Natural killer cell (primary cell): ENCODE results near the gene NSD1. TPM values are rescaled to one million over a fixed set of nuclear protein-coding genes. Genes with fewer than 3 reads are reported as not detected.

Experiments
- ATAC-seq, 3 donors: fragments of 150-1000 bp in 2 of 3; fragments of 200-7000 bp in 1 of 3; cut with Tn5 transposase; 1 replicate in 1 of 3; 2 replicates in 2 of 3; pipeline ENCODE4 v1.10.0; 2021; ENCODE audit warnings: mild to moderate bottlenecking in 2 of 3, moderate library complexity in 2 of 3
- DNase-seq, 2 donors: peaks; one replicate each; pipeline versions ENCODE4 v3.0.0 to v3.0.0-alpha.2; 2013 to 2021; ENCODE audit warnings: mixed read lengths in 1 of 2
- H3K27ac ChIP-seq: one replicate; pipeline ENCODE4 v1.5.1; 2013; ENCODE audit warnings: mild to moderate bottlenecking, low read length
- H3K27me3 ChIP-seq: one replicate; pipeline ENCODE4 v1.6.1; 2013; ENCODE audit warnings: low read length; ENCODE audit not compliant: control insufficient read depth, insufficient read depth
- H3K36me3 ChIP-seq: one replicate; pipeline ENCODE4 v1.6.1; 2013; ENCODE audit warnings: low read length; ENCODE audit not compliant: control insufficient read depth, insufficient read depth
- H3K4me1 ChIP-seq: one replicate; pipeline ENCODE4 v1.6.1; 2013; ENCODE audit warnings: low read length; ENCODE audit not compliant: control insufficient read depth, insufficient read depth
- H3K4me3 ChIP-seq: one replicate; pipeline ENCODE4 v1.5.1; 2013; ENCODE audit warnings: low read length
- H3K9me3 ChIP-seq: one replicate; pipeline ENCODE4 v1.6.1; 2013; ENCODE audit warnings: low read length; ENCODE audit not compliant: control insufficient read depth, insufficient read depth
- H3K27ac Mint-ChIP-seq, 2 donors: one replicate each; pipeline ENCODE4 v1.8.0; 2022; ENCODE audit warnings: mild to moderate bottlenecking in 2 of 2, mixed read lengths in 2 of 2, moderate library complexity in 1 of 2
- H3K27me3 Mint-ChIP-seq, 2 donors: one replicate each; pipeline ENCODE4 v1.8.0; 2022; ENCODE audit warnings: low read depth in 2 of 2, mixed read lengths in 2 of 2
- H3K36me3 Mint-ChIP-seq: one replicate; pipeline ENCODE4 v1.8.0; 2022; ENCODE audit warnings: mixed read lengths
- H3K4me1 Mint-ChIP-seq, 2 donors: one replicate each; pipeline ENCODE4 v1.8.0; 2022; ENCODE audit warnings: mixed read lengths in 2 of 2
- H3K4me3 Mint-ChIP-seq: one replicate; pipeline ENCODE4 v1.8.0; 2022; ENCODE audit warnings: mild to moderate bottlenecking, moderate library complexity, mixed read lengths
- H3K9me3 Mint-ChIP-seq, 2 donors: one replicate each; pipeline ENCODE4 v1.8.0; 2022; ENCODE audit warnings: mixed read lengths in 2 of 2
- CTCF ChIP-seq: fragments of 200-600 bp; IDR thresholded peaks from one replicate; pipeline ENCODE4 v1.8.0; 2022; ENCODE audit warnings: antibody characterized with exemption
- WGBS: methylation state at CpG from one replicate; pipeline ENCODE4 v1.1.7; 2013; ENCODE audit warnings: missing lambda C conversion rate; ENCODE audit not compliant: insufficient coverage; 5-methylcytosine and 5-hydroxymethylcytosine counted together
- intact Hi-C: fragments of 100-400 bp; cut with micrococcal nuclease; formaldehyde crosslinking; loops from one replicate; pipeline ENCODE4 v1.14.2; 2022
- total RNA-seq, 4 donors: library from RNA; stranded (reverse); fragments of 120-200 nt in 1 of 4; gene quantifications; one replicate each; pipeline versions ENCODE4 v1.2.3 to v1.2.4, GENCODE V29; 2013 to 2022

NSD1 gene
- total RNA-seq, 3 donors from 2014 or later (not counting 1 experiment from before 2014, with no cell fraction given) = 117 to 147 (median 143) TPM

- no peaks in the 10 kb centered on the region for H3K27me3 Mint-ChIP-seq
- WGBS = 98% methylated on average over 3 of the region's 6 CpGs
- H3K4me3 Mint-ChIP-seq = no peak overlapping the region
- H3K4me1 Mint-ChIP-seq = no peaks in the 10 kb centered on the region
- peaks cover 17% of the 10 kb centered on the region for H3K36me3 Mint-ChIP-seq
- ATAC-seq (no peak), DNase-seq (no peak)
- H3K36me3 ChIP-seq = peaks cover 64% of the 10 kb centered on the region
- H3K4me1 ChIP-seq = no peaks in the 10 kb centered on the region
- H3K27me3 ChIP-seq = no peaks in the 10 kb centered on the region
- intact Hi-C loops = no loop called here
- no peaks in the 10 kb centered on the region for H3K9me3 Mint-ChIP-seq
- no peak overlapping the region for H3K27ac ChIP-seq
- H3K4me3 ChIP-seq = no peak overlapping the region
- H3K27ac Mint-ChIP-seq = no peak overlapping the region
- no peaks in the 10 kb centered on the region for H3K9me3 ChIP-seq
- no peak for TF ChIP-seq CTCF
Measured at GRCh38 chr5:177275883-177276282, 142.3 kb downstream of the NSD1 start.

GRCh38 chr5:177276886-177277285, 143.3 kb downstream of the NSD1 start:
- peaks cover 20% of the 10 kb centered on the region for H3K36me3 Mint-ChIP-seq
- H3K4me3 Mint-ChIP-seq = no peak overlapping the region
- H3K27ac Mint-ChIP-seq = peak overlapping the region; percentile 8 to 34
- H3K4me1 Mint-ChIP-seq = no peaks in the 10 kb centered on the region
- H3K9me3 ChIP-seq = no peaks in the 10 kb centered on the region
- H3K4me1 ChIP-seq = no peaks in the 10 kb centered on the region
- H3K9me3 Mint-ChIP-seq = no peaks in the 10 kb centered on the region
- H3K27ac ChIP-seq = no peak overlapping the region
- peaks cover 65% of the 10 kb centered on the region for H3K36me3 ChIP-seq
- no peaks in the 10 kb centered on the region for H3K27me3 ChIP-seq
- no peak for TF ChIP-seq CTCF
- no peak for ATAC-seq
- intact Hi-C loops = no loop called here
- H3K27me3 Mint-ChIP-seq = no peaks in the 10 kb centered on the region
- WGBS = 100% methylated on average over 1 of the region's 1 CpG
- H3K4me3 ChIP-seq = no peak overlapping the region
- no peak for DNase-seq

- TF ChIP-seq CTCF = no peak
- Histone ChIP-seq H3K27me3 (no peaks in the 10 kb centered on the region), H3K4me3 (no peak overlapping the region), H3K27ac (no peak overlapping the region), H3K4me1 (no peaks in the 10 kb centered on the region), H3K9me3 (no peaks in the 10 kb centered on the region), H3K36me3 (peaks cover 73% of the 10 kb centered on the region)
- DNase-seq = no peak
- no peaks in the 10 kb centered on the region for H3K27me3 Mint-ChIP-seq
- H3K9me3 Mint-ChIP-seq = no peaks in the 10 kb centered on the region
- H3K4me3 Mint-ChIP-seq = no peak overlapping the region
- 95% methylated on average over 2 of the region's 2 CpGs for WGBS
- no peak for ATAC-seq
- peaks cover 0 to 5% of the 10 kb centered on the region in 2 donors for H3K4me1 Mint-ChIP-seq
- no peak overlapping the region for H3K27ac Mint-ChIP-seq
- intact Hi-C loops = no loop called here
- peaks cover 28% of the 10 kb centered on the region for H3K36me3 Mint-ChIP-seq
Measured at GRCh38 chr5:177288191-177288590, 154.6 kb downstream of the NSD1 start.

GRCh38 chr5:177290816-177291596, 157.4 kb downstream of the NSD1 start:
- Mint-ChIP-seq H3K9me3 (no peaks in the 10 kb centered on the region), H3K27me3 (no peaks in the 10 kb centered on the region), H3K27ac (no peak overlapping the region), H3K4me1 (peaks cover 8 to 12% of the 10 kb centered on the region in 2 donors), H3K36me3 (peaks cover 10% of the 10 kb centered on the region), H3K4me3 (no peak overlapping the region)
- intact Hi-C loops = no loop called here
- H3K27me3 ChIP-seq = no peaks in the 10 kb centered on the region
- no peaks in the 10 kb centered on the region for H3K9me3 ChIP-seq
- H3K4me3 ChIP-seq = no peak overlapping the region
- H3K4me1 ChIP-seq = peaks cover 9% of the 10 kb centered on the region
- no peak for DNase-seq
- H3K27ac ChIP-seq = no peak overlapping the region
- no peak for ATAC-seq
- 77% methylated on average over 11 of the region's 12 CpGs for WGBS
- peaks cover 75% of the 10 kb centered on the region for H3K36me3 ChIP-seq
- no peak for TF ChIP-seq CTCF
